Endothelial cell of hepatic sinusoid (primary cell): ENCODE data around the gene KCNAB3.
"Not testable (repeated sequence)": the region's sequence is repeated elsewhere in the genome, so short reads cannot be mapped to it uniquely, and the experiment has no call there.

Source experiments
- in situ Hi-C: cut with HindIII; loops from 2 replicates; pipeline ENCODE4 v1.10.0; 2017; ENCODE audit warnings: low sequenced_read_pairs

The KCNAB3 gene

DNA sequence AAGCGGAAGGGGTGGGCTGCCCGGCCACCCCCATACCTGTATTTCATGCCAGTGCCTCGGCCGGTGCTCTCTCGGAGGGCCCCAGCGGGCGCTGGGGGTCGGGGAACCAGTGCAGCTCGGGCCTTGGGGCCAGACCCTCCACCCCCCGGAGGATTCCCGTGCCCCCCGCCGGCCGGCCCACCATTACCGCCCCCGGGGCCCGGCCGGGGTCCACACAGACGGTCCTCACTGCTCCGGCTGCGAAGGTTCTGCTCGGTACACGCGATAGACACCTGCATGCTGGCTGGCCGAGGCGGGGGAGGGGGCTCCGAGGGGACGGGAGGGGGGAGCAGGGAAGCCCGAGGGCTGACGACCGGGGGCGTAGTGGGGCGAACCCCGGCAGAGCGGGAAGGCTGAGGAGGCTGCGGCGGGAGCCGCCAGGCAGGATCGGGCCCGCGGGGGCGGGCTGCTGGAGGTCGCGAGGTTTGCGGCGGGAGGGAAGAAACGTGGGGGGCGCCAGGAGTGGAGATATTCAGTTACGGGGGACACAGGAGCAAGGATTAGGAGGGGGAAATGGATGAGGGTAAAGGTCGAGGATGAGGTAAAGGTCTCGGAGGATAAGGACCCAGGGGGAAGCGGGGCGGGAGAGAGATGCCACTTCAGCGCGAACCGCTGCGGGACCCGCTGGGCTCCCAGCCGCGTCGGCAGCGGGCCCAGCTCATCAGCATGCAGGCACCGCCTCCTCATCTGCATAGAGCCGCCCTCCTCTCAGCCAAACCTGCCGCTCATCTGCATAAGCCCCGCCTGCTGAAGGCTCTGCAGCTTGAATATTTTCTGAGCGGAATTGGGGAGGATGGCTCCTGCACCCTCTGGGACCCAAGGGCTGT, at the start of gene KCNAB3:
TSS of gene KCNAB3 (minus strand) at position 699 of the 866 bp plus-strand sequence. CDS start at position 278, 421 bp downstream.
- in situ Hi-C loops, result loop anchor here (5.0 kb wide), 2 partner anchors 43 to 78 kb away; no protein-coding TSS in a partner anchor

DNA sequence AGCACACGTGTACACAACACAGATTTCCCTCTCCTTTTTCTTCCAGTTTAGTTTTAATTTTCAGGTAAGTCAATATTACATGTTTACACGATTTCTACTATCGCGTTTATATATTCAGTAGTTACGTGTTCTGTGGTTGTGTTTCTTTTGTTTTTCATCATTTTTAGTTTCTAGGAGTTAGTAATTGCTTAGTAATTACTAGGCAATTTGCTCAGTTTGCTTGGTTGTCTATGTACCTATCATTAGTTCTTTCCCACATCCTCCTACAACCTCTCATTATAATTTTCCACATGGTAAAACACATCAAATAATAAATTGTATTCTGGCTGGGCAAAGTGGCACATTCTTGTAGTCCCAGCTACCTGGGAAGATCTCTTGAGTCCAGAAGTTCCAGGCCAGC, 48.1 kb upstream of the KCNAB3 start:
- in situ Hi-C loops, result no loop called here

DNA sequence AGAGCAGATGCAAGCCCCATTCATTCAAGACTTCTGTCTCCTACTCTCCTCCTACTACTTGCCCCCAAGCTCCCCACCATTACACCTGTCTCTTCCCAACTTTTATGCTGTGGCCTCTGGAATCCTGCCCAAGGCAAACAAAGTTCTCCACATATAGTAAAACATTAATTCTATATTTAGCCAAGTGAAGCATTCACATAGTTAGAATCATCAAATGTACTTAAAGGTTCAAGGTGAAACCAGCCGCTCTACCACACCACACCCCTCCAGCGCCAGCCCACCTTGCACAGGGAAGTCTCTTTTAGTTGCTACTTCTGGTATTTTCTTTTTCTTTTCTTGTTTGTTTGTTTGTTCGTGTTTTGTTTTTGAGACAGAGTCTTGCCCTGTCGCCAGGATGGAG, 47.4 kb upstream of the KCNAB3 start:
- in situ Hi-C loops, result no loop called here

DNA sequence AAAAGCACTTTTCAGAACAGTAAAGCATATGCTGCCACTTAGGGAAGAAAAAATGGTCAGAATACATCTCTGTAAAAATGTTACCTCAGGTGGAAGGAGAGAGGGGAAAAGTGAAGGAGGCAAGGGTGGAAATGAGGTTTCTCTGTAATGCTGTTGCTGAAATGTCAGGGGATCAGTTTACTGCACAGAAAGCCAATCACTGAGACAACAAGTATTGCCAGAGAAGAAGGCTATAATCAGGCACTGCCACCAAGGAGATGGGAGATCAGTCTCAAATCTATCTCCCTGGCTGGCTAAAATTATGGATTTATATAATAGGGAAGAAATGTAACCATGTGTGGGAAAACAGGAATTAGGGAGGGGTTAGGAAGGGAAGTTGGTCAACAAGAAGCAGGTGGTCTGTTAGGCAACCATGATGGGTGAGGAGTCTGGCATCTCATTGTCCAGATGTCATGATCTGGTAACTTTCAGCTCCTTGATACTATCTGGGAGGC, 45.0 kb upstream of the KCNAB3 start:
- in situ Hi-C loops, result loop anchor here (5.0 kb wide), 1 partner anchor 42 kb away; the partner anchor contains the start of genes CNTROB and TRAPPC1

DNA sequence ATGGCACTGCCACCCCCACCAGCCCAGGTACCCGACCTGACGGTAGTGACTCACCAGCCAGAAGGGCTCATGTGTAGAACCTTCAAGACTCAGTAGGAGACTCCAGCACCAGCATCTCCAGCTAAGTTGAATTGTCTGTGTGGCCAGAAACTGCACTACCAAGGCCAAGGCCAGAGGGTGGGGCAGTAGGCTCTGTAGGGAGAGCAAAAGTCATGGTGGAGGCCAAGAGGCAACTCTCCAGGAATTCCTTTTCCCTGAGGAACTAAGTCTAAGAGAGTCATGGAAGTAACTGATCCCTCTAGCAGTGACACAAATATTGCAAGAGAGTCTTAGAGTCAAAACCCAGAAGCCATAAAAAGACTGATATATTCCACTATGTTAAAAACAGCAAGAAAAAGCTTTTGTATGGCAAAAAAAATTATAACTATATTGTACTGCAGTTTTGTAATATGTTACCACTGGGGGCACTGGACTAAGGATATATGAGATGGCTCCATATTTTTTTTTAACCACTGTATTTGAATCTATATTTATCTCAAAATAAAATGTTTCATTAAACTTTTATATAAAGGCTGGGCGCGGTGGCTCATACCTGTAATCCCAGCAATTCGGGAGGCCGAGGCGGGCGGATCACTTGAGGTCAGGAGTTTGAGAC, 42.6 kb upstream of the KCNAB3 start:
- in situ Hi-C loops, result loop anchor here (5.0 kb wide), 1 partner anchor 40 kb away; the partner anchor contains the start of genes CNTROB and TRAPPC1

DNA sequence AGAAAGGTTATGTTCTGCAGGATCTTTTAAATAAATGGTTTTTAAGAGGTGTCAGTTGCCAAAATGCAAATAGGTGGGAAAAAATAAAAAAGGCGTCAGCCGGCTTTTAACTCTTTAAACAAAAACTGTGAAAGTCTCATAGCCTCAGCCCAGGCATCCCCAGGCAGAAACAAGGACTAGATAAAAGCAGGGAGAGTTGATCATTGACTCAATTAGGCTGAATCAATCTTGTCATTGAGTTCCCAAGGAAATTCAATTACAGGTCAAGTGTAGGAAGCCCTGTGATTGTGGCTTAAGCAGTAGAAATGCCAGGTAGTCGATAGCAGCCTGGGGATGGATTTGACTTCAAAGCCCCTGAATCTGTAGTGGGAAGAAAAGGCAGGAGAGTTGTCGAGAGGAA, 42.0 kb upstream of the KCNAB3 start:
- in situ Hi-C loops, result loop anchor here (5.0 kb wide), 1 partner anchor 39 kb away; the partner anchor contains the start of genes CNTROB and TRAPPC1

DNA sequence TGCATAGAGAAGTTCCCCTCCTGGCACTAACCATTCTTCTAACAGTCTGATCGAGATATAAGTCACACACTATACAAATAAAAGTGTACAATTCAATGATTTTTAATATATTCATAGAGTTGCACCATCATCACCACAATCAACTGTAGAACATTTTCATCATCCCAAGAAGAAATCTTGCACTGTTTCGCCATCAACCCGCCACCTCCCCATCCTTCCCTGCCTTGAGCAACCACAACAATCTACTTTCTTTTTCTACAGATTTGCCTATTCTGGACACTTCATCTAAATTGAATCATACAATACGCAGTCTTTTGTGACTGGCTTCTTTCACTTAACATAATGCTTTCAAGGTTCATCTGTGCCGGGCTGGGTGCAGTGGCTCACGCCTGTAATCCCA, 39.8 kb upstream of the KCNAB3 start:
- in situ Hi-C loops, result no loop called here

DNA sequence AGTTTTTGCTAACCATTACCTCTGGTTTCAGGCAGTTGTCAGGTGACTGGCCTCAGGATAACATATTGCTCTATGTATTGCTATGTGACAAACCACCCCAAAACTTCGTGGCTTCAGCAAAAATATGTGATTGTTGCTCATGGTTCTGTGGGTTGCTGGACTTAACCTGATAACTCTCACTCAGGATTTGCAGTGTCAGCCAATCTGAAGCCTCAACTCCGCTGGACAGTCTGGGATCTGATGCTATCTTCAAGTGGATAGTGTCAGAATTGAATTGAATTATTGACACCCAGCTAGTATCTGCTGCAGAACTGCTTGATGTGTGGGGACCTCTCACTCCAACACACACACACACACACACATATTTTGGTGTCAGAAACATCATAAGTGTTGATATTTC, 38.1 kb upstream of the KCNAB3 start:
- in situ Hi-C loops, result no loop called here

DNA sequence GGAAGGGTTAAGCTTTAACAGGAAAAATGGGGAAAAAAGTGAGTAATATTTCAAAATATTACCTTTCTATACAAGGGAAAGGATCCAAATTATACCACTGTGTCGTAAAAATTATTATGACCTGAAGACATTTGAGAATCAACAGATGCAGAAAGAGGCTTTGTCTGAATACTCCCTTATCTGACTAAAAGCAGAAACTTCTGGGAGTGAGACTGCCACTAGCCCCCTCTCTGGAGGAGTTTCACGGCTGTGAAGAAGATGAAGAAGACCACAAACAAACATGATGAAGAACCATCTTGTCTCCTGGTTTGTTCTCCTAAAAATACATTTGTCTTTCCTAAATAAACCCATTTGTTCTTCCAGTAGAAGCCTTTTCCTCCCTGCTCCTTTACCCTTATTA, 31.8 kb upstream of the KCNAB3 start:
- in situ Hi-C loops, result no loop called here

DNA sequence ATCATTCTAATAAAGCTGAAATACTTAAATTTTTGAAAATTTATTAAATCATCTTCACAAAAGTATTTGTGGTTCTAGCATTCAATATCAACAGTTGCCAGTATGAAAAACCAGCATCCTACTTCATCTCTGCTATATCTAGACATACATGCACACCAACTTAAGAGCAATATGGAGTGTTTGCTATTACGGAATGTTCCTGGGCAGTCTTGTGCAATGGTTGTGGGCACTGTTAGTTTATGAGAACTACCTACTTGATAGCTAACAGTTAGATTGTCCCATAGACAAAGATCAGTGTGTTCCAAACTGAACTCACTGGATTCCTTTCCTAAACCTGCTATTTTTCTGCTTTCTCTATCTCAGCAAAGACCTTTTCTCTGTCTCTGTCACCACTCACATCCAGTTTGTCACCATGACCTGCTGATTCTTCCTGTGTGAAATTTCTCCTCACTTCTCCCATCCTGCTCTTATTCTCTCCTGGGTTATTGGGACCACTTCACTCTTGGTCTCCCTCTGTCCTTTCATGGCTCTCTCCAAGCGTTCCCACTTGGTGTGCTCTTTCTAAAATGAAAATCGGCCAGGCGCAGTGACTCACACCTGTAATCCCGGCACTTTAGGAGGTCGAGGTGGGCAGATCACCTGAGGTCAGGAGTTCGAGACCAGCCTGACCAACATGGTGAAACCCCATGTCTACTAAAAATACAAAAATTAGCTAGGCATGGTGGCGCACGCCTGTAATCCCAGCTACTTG, 30.0 kb upstream of the KCNAB3 start:
- in situ Hi-C loops, result no loop called here

DNA sequence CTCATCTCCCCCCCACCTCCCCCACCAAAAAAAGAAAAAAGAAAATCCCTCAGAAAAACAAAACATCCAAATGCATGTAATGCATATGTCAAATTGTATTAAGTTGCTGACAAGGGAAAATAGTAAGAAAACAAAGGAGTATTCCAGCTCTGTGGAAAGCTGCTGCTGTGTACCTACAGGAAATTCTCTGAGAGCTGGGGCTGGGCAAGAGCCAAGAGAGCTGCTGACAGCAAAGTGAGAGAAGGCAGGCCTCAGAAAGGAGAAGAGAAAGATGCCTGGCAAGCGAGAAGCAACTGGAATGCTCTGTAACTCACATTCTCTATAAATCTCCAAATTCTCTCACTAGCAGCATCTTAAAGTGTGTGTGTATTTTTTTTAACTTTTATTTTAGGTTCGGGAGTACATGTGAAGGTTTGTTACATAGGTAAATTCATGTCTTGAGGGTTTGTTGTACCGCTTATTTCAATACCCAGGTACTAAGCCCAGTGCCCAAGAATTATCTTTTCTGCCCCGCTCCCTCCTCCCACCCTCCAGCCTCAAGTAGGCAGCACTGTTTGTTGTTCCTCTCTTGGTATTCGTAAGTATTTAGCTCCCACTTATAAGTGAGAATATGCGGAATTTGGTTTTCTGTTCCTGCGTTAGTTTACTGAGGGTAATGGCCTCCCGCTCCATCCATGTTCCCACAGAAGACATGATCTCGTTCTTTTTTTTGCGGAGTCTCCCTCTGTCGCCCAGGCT, 26.7 kb upstream of the KCNAB3 start:
- in situ Hi-C loops, result no loop called here

DNA sequence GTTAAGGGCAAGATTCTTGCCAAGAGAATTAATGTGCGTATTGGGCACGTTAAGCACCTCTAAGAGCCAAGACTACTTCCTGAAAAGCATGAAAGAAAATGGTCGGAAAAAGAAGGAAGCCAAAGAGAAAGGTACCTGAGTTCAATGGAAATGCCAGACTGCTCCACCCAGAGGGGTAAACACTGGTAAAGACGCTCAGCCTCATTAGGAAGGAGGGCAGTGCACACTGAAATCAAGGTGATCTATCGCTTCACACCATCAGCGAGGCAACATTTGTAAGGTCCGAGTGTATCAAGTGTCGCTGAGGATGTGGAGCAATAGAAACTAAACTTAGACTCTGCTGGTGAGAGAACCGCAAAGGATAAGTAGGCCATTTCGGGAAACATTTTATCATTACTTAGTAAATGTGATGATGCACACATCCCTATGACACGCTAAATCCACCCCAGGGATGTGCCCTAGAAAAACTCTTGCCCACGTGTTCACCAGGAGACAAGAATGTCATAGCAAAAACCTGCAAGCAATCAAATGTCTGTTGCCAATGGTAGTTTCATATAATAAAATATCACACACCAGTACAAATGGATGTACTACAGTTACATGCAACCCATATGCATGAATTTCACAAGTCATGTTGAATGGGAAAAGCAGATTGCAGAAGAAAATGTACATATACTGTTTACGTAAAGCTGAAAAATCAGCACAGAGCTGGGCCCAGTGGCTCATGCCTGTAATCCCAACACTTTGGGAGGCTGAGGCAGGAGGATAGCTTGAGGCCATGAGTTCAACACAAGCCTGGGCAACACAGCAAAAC, 26.0 kb upstream of the KCNAB3 start:
- in situ Hi-C loops, result no loop called here

DNA sequence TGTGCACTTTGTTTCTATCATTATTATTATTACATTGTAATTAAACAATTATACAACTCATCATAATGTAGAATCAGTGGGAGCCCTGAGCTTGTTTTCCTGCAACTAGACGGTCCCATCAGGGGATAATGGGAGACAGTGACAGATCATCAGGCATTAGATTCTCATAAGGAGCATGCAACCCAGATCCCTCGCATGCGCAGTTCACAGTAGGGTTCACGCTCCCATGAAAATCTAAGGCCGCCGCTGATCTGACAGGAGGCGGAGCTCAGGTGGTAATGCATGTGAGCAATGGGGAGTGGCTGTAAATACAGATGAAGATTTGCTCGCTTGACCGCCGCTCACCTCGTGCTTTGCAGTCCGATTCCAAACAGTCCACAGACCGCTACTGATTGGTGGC, 23.6 kb upstream of the KCNAB3 start:
- in situ Hi-C loops, result not testable (repeated sequence)

DNA sequence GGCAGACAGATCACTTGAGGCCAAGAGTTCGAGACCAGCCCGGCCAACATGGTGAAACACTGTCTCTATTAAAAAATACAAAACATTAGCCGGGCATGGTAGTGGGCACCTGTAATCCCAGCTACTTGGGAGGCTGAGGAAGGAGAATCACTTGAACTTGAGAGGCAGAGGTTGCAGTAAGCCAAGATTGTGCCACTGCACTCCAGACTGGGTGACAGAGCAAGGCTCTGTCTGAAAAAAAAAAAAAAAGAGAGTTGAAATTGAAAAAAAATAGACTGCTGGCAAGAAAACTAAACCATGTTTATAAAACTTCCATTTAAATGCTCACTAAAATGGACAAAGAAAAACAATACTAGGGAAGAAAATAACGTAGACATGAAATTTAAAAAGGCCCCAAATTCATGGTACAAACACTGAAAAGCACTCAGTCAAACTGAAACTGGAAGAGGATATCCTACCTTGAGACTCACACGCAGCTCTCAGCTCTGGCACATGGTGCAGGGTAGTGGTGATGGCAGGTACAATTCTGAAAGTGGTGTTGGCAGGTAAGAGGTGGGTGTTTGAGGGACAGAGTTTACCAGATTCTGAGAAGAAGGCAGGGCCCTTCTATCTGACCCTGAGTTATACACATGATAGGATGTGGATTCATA, 21.6 kb upstream of the KCNAB3 start:
- in situ Hi-C loops, result no loop called here

DNA sequence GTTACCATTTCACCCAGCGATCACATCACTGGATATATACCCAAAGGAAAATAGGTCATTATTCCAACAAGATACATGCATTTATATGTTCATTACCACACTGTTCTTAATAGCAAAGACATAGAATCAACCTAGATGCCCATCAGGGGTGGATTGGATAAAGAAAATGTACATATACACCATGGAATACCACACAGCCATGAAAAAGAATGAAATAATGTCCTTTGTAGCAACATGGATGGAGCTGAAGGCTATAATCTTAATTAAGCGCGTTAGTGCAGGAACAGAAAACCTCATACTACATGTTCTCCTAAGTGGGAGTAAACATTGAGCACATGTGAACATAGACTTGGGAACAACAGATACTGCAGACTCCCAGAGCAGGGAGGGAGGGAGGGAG, 20.9 kb upstream of the KCNAB3 start:
- in situ Hi-C loops, result no loop called here

DNA sequence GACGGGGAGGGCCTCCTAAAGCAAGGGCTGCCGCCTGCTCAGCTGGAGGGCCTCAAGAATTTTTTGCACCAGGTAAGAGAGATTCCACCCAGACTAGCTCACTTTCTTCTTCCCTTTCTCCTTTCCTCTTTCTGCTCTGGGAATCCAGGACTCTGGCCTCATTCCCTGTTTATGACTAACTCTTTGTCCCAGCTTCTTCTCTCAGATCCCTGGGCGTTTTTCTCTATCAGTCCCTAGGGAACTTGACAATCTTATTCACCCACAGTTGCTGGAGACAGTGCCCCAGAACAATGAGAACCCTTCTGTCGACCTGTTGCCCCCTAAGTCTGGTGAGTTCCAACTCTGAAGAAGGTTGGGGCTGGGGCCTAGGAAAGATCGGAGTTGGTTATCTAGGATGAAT, 18.0 kb upstream of the KCNAB3 start:
- in situ Hi-C loops, result no loop called here

DNA sequence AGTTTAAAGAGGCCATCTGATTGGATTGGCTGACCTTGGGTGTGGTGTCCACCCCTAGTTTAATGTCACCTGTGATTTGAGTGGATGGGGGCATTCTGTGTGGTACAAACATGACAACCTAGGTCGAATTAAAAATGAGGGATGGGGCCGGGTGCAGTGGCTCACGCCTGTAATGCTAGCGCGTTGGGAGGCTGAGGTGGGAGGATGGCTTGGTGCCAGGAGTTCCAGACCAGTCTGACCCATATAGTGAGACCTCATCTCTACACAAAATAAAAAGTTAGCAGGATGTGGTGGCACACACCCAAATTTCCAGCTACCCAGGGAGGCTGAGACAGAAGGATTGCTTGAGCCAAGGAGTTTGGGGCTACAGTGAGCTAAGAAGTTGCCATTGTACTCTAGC, 16.8 kb upstream of the KCNAB3 start:
- in situ Hi-C loops, result no loop called here

DNA sequence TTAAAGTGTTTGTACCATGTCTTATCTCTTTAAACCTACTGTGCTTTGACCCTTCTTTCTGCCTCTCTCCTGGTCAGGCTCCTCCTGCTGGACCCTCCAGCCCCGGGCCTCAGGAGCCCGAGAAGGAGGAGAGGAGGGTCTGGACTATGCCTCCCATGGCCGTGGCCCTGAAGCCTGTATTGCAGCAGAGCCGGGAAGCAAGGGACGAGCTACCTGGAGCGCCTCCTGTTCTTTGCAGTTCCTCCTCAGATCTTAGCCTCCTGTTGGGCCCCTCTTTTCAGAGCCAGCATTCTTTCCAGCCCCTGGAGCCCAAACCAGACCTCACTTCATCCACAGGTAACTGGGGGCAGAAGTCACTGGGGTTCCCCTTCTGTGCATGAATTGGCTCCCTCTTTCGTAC, 16.0 kb upstream of the KCNAB3 start:
- in situ Hi-C loops, result no loop called here

DNA sequence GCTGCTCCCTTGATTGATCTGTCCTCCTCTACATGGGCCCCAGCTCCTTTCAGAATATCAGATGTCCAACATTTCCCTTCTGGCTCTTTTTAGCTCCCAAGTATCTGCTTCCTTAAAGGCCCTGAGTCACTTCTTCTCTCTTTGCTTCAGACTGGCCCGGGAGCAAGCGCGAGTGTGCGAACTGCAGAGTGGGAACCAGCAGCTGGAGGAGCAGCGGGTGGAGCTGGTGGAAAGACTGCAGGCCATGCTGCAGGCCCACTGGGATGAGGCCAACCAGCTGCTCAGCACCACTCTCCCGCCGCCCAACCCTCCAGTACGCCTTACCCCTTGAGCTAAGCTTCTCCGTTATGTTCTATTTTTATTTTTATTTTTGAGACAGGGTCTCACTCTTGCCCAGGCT, 14.7 kb upstream of the KCNAB3 start:
- in situ Hi-C loops, result loop anchor here (5.0 kb wide), 1 partner anchor 103 kb away; no protein-coding TSS in a partner anchor
